HepG2 (cell line): ENCODE data around the gene GPR32. TPM values are rescaled to one million over a fixed set of nuclear protein-coding genes. Genes with fewer than 3 reads are reported as not detected.

Source experiments
- E2F1 ChIP-seq: sonication (generic); formaldehyde crosslinking; IDR thresholded peaks from 2 replicates; pipeline ENCODE4 v1.5.0; 2020; ENCODE audit warnings: missing genetic modification reagents
- ETV5 ChIP-seq: IDR thresholded peaks from 2 replicates; pipeline ENCODE4 v1.6.1; 2018; ENCODE audit warnings: missing biosample characterization, missing genetic modification reagents, inconsistent platforms, borderline replicate concordance
- HHEX ChIP-seq: IDR thresholded peaks from 2 replicates; pipeline ENCODE4 v1.6.1; 2016; ENCODE audit warnings: control low read depth
- KMT2B ChIP-seq: IDR thresholded peaks from 2 replicates; pipeline ENCODE4 v1.6.1; 2016; ENCODE audit warnings: missing genetic modification reagents, missing compliant biosample characterization
- PAX8 ChIP-seq: sonication (generic); formaldehyde crosslinking; IDR thresholded peaks from 2 replicates; pipeline ENCODE4 v1.8.0; 2022; ENCODE audit warnings: mild to moderate bottlenecking, missing genetic modification reagents, borderline replicate concordance
- PHF21A ChIP-seq: sonication (generic); formaldehyde crosslinking; IDR thresholded peaks from 2 replicates; pipeline ENCODE4 v1.5.0; 2020; ENCODE audit warnings: mild to moderate bottlenecking, missing genetic modification reagents
- POLR2AphosphoS2 ChIP-seq: IDR thresholded peaks from 2 replicates; pipeline ENCODE4 v1.6.1; 2011; ENCODE audit warnings: low read depth, low read length, improper control_type of control experiment
- POLR2G ChIP-seq: fragments of 200-400 bp; formaldehyde crosslinking; IDR thresholded peaks from 2 replicates; pipeline ENCODE4 v1.6.1; 2018; ENCODE audit warnings: mild to moderate bottlenecking, low read depth, low read length, moderate library complexity
- RAD51 ChIP-seq: fragments of 450-650 bp; IDR thresholded peaks from 2 replicates; pipeline ENCODE4 v1.6.1; 2016; ENCODE audit warnings: borderline replicate concordance
- SRY ChIP-seq: sonication (generic); formaldehyde crosslinking; IDR thresholded peaks from 2 replicates; pipeline ENCODE4 v1.8.0; 2022; ENCODE audit warnings: mild to moderate bottlenecking, missing genetic modification reagents
- TARDBP ChIP-seq: sonication (generic); formaldehyde crosslinking; IDR thresholded peaks from 2 replicates; pipeline ENCODE4 v1.8.0; 2022; ENCODE audit warnings: mild to moderate bottlenecking, missing genetic modification reagents
- TBX2 ChIP-seq: sonication (generic); formaldehyde crosslinking; IDR thresholded peaks from 2 replicates; pipeline ENCODE4 v1.5.0; 2020; ENCODE audit warnings: missing genetic modification reagents, mild to moderate bottlenecking, borderline replicate concordance
- TBX3 ChIP-seq: fragments of 450-650 bp; IDR thresholded peaks from 2 replicates; pipeline ENCODE4 v1.6.1; 2017; ENCODE audit warnings: antibody characterized with exemption, mild to moderate bottlenecking, inconsistent platforms, borderline replicate concordance
- ZFP36L2 ChIP-seq: sonication (generic); formaldehyde crosslinking; IDR thresholded peaks from 2 replicates; pipeline ENCODE4 v1.4.0; 2020; ENCODE audit warnings: missing genetic modification reagents
- ZNF549 ChIP-seq: sonication (generic); formaldehyde crosslinking; IDR thresholded peaks from 2 replicates; pipeline ENCODE4 v1.5.0; 2020; ENCODE audit warnings: missing genetic modification reagents
- ZNF563 ChIP-seq: sonication (generic); formaldehyde crosslinking; IDR thresholded peaks from 2 replicates; pipeline ENCODE4 v1.8.0; 2022; ENCODE audit warnings: mild to moderate bottlenecking, moderate library complexity, missing genetic modification reagents
- ZNF761 ChIP-seq: sonication (generic); formaldehyde crosslinking; conservative IDR thresholded peaks from 2 replicates; pipeline ENCODE4 v1.4.0; 2020; ENCODE audit warnings: mild to moderate bottlenecking, missing genetic modification reagents
- ZNF781 ChIP-seq: sonication (generic); formaldehyde crosslinking; IDR thresholded peaks from 2 replicates; pipeline ENCODE4 v1.5.1; 2020; ENCODE audit warnings: borderline replicate concordance, mild to moderate bottlenecking, missing genetic modification reagents; ENCODE audit errors: not compliant biosample characterization
- ZNF841 ChIP-seq: sonication (generic); formaldehyde crosslinking; IDR thresholded peaks from 2 replicates; pipeline ENCODE4 v1.8.1; 2023; ENCODE audit warnings: missing genetic modification reagents, borderline replicate concordance
- polyA plus RNA-seq, 8 experiments: library from polyadenylated mRNA; depleted of rRNA in 3 of 8; stranded (reverse) in 7 of 8; unstranded in 1 of 8; fragments of >200 nt; fragmentation: Illumina TruSeq in 4 of 8; extraction: Trizol in 4 of 8; gene quantifications; 2 replicates each; pipeline versions ENCODE4 v1.2.1 to v1.2.3, GENCODE V29; 2011 to 2016; ENCODE audit warnings: low read depth in 4 of 8, missing spikeins in 1 of 8, mixed read lengths in 1 of 8; ENCODE audit not compliant: insufficient read depth in 1 of 8
- total RNA-seq, 5 experiments: library from RNA; depleted of rRNA; stranded (reverse); fragments of >200 nt; fragmentation: Illumina TruSeq; extraction: Trizol; gene quantifications; 2 replicates each; pipeline ENCODE4 v1.2.3, GENCODE V29; 2016; ENCODE audit warnings: low read depth in 1 of 5
- TF ChIP-seq, protein P1 (sequence below): sonication (generic); formaldehyde crosslinking; IDR thresholded peaks from 2 replicates; pipeline ENCODE4 v1.5.0; 2020; ENCODE audit warnings: missing genetic modification reagents, mild to moderate bottlenecking, borderline replicate concordance
- TF ChIP-seq, protein P2 (sequence below): fragments of 450-650 bp; IDR thresholded peaks from 2 replicates; pipeline ENCODE4 v1.6.1; 2016
- TF ChIP-seq, protein P3 (sequence below): sonication (generic); formaldehyde crosslinking; IDR thresholded peaks from 2 replicates; pipeline ENCODE4 v1.4.0; 2020; ENCODE audit warnings: mild to moderate bottlenecking, missing genetic modification reagents, borderline replicate concordance

The GPR32 gene
- total and polyA plus RNA-seq, 2 of the 13 experiments (the other 11 are each of a cell fraction or from before 2014, with no cell fraction given), result not detected

- TF ChIP-seq, protein P1, sequence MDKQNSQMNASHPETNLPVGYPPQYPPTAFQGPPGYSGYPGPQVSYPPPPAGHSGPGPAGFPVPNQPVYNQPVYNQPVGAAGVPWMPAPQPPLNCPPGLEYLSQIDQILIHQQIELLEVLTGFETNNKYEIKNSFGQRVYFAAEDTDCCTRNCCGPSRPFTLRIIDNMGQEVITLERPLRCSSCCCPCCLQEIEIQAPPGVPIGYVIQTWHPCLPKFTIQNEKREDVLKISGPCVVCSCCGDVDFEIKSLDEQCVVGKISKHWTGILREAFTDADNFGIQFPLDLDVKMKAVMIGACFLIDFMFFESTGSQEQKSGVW (CRISPR knock-in tag), result no peak
- TF ChIP-seq ZNF841 (CRISPR knock-in tag) (no peak), TARDBP (CRISPR knock-in tag) (peak; percentile 42; the same call in 1 of the 2 replicates), TBX3 (0 out of 2 replicates have a peak, but pooled peaks have one; percentile 47), KMT2B (CRISPR knock-in tag) (peak; percentile 55; the same call in 1 of the 2 replicates), POLR2AphosphoS2 (peak; percentile 71; the same call in 1 of the 2 replicates), ZNF781 (peak; percentile 29), SRY (CRISPR knock-in tag) (peak; percentile 57; the same call in 1 of the 2 replicates), TBX2 (CRISPR knock-in tag) (peak; percentile 36; the same call in 1 of the 2 replicates), ZNF549 (no peak), PHF21A (CRISPR knock-in tag) (peak; percentile 93), PAX8 (CRISPR knock-in tag) (no peak), RAD51 (peak; percentile 41; the same call in 1 of the 2 replicates), ZNF563 (CRISPR knock-in tag) (peak; percentile 36; the same call in 1 of the 2 replicates), ZNF761 (CRISPR knock-in tag) (peak; percentile 61; the same call in 1 of the 2 replicates), ETV5 (CRISPR knock-in tag) (peak; percentile 76), POLR2G (peak; percentile 99), E2F1 (CRISPR knock-in tag) (peak; percentile 99), ZFP36L2 (no peak), HHEX (CRISPR knock-in tag) (no peak)
- TF ChIP-seq, protein P2, sequence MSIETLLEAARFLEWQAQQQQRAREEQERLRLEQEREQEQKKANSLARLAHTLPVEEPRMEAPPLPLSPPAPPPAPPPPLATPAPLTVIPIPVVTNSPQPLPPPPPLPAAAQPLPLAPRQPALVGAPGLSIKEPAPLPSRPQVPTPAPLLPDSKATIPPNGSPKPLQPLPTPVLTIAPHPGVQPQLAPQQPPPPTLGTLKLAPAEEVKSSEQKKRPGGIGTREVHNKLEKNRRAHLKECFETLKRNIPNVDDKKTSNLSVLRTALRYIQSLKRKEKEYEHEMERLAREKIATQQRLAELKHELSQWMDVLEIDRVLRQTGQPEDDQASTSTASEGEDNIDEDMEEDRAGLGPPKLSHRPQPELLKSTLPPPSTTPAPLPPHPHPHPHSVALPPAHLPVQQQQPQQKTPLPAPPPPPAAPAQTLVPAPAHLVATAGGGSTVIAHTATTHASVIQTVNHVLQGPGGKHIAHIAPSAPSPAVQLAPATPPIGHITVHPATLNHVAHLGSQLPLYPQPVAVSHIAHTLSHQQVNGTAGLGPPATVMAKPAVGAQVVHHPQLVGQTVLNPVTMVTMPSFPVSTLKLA, result peak; percentile 84
- TF ChIP-seq, protein P3, sequence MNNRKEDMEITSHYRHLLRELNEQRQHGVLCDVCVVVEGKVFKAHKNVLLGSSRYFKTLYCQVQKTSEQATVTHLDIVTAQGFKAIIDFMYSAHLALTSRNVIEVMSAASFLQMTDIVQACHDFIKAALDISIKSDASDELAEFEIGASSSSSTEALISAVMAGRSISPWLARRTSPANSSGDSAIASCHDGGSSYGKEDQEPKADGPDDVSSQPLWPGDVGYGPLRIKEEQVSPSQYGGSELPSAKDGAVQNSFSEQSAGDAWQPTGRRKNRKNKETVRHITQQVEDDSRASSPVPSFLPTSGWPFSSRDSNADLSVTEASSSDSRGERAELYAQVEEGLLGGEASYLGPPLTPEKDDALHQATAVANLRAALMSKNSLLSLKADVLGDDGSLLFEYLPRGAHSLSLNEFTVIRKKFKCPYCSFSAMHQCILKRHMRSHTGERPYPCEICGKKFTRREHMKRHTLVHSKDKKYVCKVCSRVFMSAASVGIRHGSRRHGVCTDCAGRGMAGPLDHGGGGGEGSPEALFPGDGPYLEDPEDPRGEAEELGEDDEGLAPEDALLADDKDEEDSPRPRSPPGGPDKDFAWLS (CRISPR knock-in tag), result 0 out of 2 replicates have a peak, but pooled peaks have one; percentile 63
Observed at GRCh38 chr19:50804420-50805272, 34.4 kb downstream of the GPR32 start (continued).
